Activated naive CD4-positive, alpha-beta T cell treated with anti-CD3 and anti-CD28 coated beads, Interleukin-2, amount 50 U/mL, for 24 hours (primary cell): ENCODE measurements around the gene LANCL1.
"Not testable (repeated sequence)": the region's sequence is repeated elsewhere in the genome, so short reads cannot be mapped to it uniquely, and the experiment has no call there.

Experiments
- H3K27ac Mint-ChIP-seq: one replicate; pipeline ENCODE4 v1.8.0; 2021; ENCODE audit warnings: mild to moderate bottlenecking, mixed read lengths
- H3K27me3 Mint-ChIP-seq: one replicate; pipeline ENCODE4 v1.8.0; 2021; ENCODE audit warnings: mixed read lengths
- H3K36me3 Mint-ChIP-seq: one replicate; pipeline ENCODE4 v1.8.0; 2021; ENCODE audit warnings: mixed read lengths
- H3K4me1 Mint-ChIP-seq: one replicate; pipeline ENCODE4 v1.8.0; 2021; ENCODE audit warnings: mixed read lengths
- H3K4me3 Mint-ChIP-seq: one replicate; pipeline ENCODE4 v1.8.0; 2021; ENCODE audit warnings: mild to moderate bottlenecking, mixed read lengths
- H3K9me3 Mint-ChIP-seq: one replicate; pipeline ENCODE4 v1.8.0; 2021; ENCODE audit warnings: mixed read lengths

The LANCL1 gene

DNA sequence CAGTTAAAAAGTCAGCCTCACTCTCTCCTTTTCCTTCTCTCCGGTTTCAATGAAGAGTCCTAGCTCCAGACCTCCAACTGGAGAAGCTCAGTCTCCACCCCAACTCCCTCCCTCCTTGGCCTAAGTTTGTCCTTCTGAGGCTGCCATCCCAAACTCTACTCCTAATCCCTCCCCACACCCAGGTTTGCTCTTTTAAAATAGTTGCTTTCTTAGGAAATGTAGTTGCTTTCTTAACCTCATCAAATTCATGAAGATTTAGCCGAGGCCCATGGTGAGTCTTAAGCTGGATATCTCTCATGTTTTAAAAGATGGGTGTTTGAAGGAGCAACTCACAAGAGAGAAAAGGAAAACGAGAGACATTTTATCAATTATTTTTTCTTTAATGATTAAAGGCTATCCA is 937 bp upstream of the LANCL1 start:
- no peaks in the 10 kb centered on the region for H3K9me3 Mint-ChIP-seq
- H3K4me1 Mint-ChIP-seq = peaks cover 67% of the 10 kb centered on the region

DNA sequence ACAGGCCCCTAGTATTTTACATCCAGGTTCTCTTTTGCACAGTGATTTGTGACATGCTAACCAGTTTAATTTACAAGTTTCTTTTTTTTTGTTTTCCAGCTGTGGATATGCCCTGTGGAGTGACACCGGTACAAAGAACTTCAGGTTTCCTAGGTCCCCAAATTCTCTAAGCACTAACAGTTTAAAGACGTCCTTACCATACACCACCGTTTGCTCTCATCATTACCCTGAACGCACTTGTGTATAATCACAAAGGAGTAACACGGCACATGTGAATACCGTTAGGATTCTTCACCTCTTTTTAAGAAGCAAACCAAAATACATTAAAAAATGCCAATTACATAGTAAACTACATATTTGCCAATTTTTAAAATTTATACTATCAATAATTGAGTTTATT is 853 bp downstream of the LANCL1 start:
- H3K4me3 Mint-ChIP-seq = peak overlapping the region; percentile 100
- H3K36me3 Mint-ChIP-seq = peaks cover 3% of the 10 kb centered on the region
- H3K27ac Mint-ChIP-seq = peak overlapping the region; percentile 85
- H3K9me3 Mint-ChIP-seq = no peaks in the 10 kb centered on the region
- no peaks in the 10 kb centered on the region for H3K27me3 Mint-ChIP-seq
- H3K4me1 Mint-ChIP-seq = peaks cover 72% of the 10 kb centered on the region

More for the DNA sequence above, 937 bp upstream of the LANCL1 start:
- Mint-ChIP-seq H3K27me3 (no peaks in the 10 kb centered on the region), H3K4me3 (peak overlapping the region; percentile 100), H3K36me3 (no peaks in the 10 kb centered on the region), H3K27ac (peak overlapping the region; percentile 87)

DNA sequence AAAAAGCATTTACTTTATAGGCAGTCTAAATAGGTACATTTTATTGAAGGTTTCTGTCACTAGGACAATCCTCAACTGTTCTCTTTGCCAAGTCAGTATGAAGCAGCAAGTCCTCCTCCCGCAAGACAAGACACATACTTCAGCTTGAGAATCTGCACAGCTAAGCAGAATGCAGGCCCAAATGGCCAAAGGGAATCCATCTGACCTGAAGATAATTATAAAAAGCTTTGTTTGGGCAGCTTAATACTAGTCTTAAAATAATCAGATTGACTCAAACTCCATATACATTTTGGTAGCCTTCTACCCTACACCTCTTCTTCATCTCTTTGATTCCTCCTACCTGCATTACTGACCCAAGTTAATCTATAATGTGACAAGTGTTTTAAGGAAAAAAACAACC is 1.8 kb downstream of the LANCL1 start:
- Mint-ChIP-seq H3K4me1 (peaks cover 67% of the 10 kb centered on the region), H3K9me3 (no peaks in the 10 kb centered on the region), H3K27ac (peak overlapping the region; percentile 26), H3K27me3 (no peaks in the 10 kb centered on the region), H3K4me3 (peak overlapping the region; percentile 37), H3K36me3 (peaks cover 6% of the 10 kb centered on the region)

DNA sequence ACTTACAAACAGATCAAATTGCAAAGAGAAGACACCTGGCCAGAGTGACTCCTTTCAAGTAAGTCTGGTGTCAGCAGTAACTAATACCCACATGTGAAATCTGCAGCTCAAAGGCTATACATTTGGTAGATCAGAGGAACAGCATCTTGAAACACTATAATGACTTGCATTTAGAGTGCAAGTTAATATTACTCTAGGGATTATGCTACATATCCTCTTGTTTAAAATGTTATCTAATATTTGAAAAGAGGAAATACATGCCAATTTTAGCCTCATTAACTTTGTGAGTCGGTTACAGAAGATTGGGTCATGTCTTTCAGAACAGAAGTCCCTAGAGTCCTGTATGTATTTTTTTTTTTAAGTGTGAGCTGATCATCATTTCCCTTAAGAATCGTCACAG is 15.2 kb downstream of the LANCL1 start:
- Mint-ChIP-seq H3K4me1 (peaks cover 17% of the 10 kb centered on the region), H3K9me3 (no peaks in the 10 kb centered on the region), H3K36me3 (peaks cover 24% of the 10 kb centered on the region), H3K27me3 (no peaks in the 10 kb centered on the region), H3K27ac (no peak overlapping the region), H3K4me3 (no peak overlapping the region)

DNA sequence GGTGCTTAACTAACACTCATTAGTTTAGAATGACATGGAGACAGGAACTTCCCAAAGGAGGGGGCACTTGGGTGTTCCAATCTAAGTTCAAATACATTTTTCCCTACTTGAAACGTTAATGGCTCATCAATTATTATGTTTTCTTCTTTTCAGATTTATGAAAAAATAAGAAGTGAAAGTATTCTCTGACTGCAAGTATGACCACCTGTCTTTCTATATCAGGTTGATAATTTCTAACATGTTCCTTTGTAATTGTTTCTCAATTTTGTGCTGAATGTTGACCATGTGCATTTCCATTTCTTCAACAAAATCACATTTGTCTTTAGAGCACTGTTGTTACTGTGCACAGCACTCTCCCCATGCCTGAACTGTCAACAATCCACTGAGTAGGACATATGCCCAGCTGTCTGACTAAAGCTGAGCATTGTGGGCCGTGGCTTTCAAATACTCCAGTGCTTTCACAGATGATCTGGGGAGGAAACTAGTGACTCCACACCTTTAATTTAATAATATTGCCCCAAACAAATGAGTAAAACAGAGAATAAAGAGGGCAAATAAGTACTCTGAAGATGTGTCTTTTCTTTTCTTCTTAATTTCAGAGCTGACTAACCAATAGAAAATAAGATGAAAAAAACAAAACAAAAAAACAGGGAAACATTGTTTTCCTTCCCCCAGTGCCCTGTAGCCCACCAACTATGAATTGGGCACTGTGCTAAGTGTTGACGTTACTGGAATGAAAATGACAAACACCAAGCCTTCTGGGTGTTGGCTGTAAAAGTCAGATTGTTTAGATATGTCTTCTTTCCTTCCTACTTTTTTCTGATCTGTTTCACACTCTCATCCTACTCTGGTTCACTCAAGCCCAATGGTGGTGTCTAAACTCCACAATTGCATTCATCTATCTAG is 16.0 kb downstream of the LANCL1 start:
- Mint-ChIP-seq H3K27ac (no peak overlapping the region), H3K36me3 (peaks cover 20% of the 10 kb centered on the region), H3K4me3 (no peak overlapping the region), H3K9me3 (no peaks in the 10 kb centered on the region), H3K4me1 (peaks cover 16% of the 10 kb centered on the region), H3K27me3 (no peaks in the 10 kb centered on the region)

DNA sequence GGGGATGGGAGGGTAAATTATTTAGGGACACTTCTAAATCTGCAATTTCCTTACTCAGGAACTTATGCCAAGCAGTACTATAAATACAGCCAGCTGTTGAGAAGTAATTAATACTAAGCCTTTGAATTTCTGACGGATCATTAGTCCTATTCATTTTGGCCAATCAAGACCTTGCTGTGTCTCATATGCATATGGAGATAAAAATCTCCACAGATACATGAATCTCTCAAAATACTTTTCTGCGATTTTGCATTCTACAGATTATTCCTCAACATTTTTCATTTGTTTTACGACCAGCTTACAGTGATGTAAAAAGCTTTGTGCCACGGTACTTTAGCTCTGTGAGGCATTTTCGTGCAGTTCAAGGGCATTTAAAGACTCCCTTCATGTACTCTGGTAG is 16.7 kb downstream of the LANCL1 start:
- Mint-ChIP-seq H3K27ac (no peak overlapping the region), H3K36me3 (peaks cover 17% of the 10 kb centered on the region), H3K27me3 (no peaks in the 10 kb centered on the region), H3K4me1 (peaks cover 9% of the 10 kb centered on the region), H3K4me3 (no peak overlapping the region), H3K9me3 (no peaks in the 10 kb centered on the region)

DNA sequence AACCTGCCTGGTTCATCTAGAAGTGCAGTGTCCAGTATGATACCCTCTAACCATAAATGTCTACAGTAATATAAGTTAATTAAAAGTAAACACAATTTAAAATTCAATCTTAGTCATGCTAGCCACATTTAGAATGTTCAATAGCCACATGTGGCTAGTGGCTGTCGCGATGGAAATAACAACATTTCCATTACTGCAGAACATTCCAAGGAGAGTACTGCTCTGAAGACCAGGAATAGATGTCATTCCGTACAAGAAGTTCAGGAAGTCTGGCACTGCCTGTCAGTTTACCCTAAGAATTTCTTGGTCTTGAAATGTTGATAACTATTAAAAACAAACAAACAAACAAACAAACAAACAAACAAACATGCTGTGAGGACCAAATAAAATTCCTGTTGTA is 17.2 kb downstream of the LANCL1 start:
- no peaks in the 10 kb centered on the region for H3K27me3 Mint-ChIP-seq
- peaks cover 9% of the 10 kb centered on the region for H3K4me1 Mint-ChIP-seq
- peaks cover 20% of the 10 kb centered on the region for H3K36me3 Mint-ChIP-seq
- H3K27ac Mint-ChIP-seq = no peak overlapping the region
- H3K4me3 Mint-ChIP-seq = no peak overlapping the region
- no peaks in the 10 kb centered on the region for H3K9me3 Mint-ChIP-seq

DNA sequence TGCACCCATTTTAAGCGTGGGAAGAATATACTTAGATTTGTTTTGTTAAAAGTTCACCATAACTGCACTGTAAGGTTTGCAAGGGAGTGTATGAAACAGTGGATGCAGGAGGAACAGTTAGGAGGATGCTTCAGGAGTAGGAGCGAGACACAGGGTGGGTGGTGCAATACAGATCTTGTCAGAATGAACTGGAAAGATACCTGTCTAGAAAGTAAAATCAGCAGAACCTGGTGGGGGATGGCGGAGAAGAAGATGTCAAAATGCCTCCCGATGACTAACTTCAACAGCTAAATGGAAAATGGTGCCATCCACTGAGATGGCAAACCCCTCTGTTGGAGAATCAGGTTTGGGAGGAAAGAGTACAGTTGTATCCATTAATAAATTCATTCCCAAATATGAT is 18.2 kb downstream of the LANCL1 start:
- H3K36me3 Mint-ChIP-seq = peaks cover 26% of the 10 kb centered on the region
- H3K4me1 Mint-ChIP-seq = peaks cover 7% of the 10 kb centered on the region
- H3K27ac Mint-ChIP-seq = no peak overlapping the region
- H3K4me3 Mint-ChIP-seq = no peak overlapping the region
- H3K9me3 Mint-ChIP-seq = no peaks in the 10 kb centered on the region
- H3K27me3 Mint-ChIP-seq = no peaks in the 10 kb centered on the region

DNA sequence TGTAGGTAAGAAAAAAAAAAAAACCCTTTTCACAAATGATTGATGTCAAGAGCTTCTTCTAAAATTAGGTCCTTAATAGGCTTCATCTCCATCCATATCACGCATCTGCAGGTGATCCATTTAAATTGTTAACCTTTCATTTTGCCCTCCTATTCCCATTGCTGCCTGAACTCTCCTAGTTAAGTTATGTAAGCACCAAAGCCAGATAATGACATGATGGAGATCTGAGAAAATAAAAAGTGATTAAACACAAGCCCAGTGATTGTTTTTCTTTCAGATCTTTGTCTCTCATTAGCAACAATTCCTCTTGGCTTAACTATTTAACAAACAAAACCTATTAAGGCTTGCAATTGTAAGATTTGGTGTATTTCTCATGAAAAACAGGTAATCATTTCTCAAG is 20.0 kb downstream of the LANCL1 start:
- H3K27ac Mint-ChIP-seq = no peak overlapping the region
- no peaks in the 10 kb centered on the region for H3K9me3 Mint-ChIP-seq
- no peak overlapping the region for H3K4me3 Mint-ChIP-seq
- H3K36me3 Mint-ChIP-seq = peaks cover 35% of the 10 kb centered on the region
- no peaks in the 10 kb centered on the region for H3K27me3 Mint-ChIP-seq
- H3K4me1 Mint-ChIP-seq = peaks cover 7% of the 10 kb centered on the region

DNA sequence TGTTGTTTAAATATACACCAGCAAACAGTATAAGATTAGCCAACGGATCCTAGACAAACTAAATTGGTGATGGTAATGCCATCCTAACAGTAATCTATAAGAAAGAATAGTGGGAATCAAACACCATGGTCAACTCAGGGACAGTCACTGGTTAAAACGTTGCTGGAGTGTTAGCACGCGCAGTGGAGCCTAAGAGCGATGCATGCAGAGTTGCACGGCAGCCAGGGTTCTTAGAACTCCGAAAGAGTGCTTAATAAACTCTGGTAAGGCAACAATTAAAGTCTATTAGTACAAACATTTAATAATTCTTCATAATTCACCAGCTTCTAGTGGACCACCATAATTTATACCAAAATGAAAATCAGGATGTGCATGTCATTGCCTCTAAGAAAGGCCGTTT is 22.2 kb downstream of the LANCL1 start:
- Mint-ChIP-seq H3K4me3 (no peak overlapping the region), H3K36me3 (peaks cover 52% of the 10 kb centered on the region), H3K9me3 (peaks cover 11% of the 10 kb centered on the region), H3K27me3 (no peaks in the 10 kb centered on the region), H3K27ac (no peak overlapping the region), H3K4me1 (peaks cover 21% of the 10 kb centered on the region)

DNA sequence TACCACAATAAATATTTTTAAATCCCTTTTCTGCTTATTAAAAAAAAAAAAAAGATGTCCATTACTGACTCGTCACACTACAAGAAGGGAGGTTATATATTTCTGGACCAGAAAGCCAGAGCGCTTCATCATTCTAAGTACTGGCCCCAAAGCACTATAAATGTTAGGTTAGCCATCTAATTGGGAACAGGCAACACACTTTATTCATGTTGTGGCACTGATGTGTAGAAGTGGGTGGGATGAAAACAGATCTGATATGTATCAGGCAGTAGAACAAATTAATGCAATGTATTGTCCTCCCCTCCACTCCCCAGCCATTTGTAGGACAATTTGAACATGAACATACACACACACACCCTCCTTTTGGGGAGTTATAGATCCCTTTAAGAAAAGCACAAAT is 24.4 kb downstream of the LANCL1 start:
- H3K4me1 Mint-ChIP-seq = peaks cover 31% of the 10 kb centered on the region
- H3K27me3 Mint-ChIP-seq = no peaks in the 10 kb centered on the region
- no peak overlapping the region for H3K27ac Mint-ChIP-seq
- H3K36me3 Mint-ChIP-seq = peaks cover 65% of the 10 kb centered on the region
- no peak overlapping the region for H3K4me3 Mint-ChIP-seq
- peaks cover 17% of the 10 kb centered on the region for H3K9me3 Mint-ChIP-seq

DNA sequence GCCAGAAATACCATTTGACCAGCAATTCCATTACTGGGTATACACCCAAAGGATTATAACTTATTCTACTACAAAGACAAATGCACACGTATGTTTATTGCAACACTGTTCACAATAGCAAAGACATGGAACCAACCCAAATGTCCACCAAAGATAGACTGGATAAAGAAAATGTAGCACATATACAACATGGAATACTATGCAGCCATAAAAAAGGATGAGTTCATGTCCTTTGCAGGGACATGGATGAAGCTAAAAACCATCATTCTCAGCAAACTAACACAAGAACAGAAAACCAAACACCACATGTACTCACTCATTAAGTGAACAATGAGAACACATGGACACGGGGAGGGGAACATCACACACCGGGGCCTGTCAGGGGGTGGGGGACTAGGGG is 25.6 kb downstream of the LANCL1 start:
- peaks cover 70% of the 10 kb centered on the region for H3K36me3 Mint-ChIP-seq

DNA sequence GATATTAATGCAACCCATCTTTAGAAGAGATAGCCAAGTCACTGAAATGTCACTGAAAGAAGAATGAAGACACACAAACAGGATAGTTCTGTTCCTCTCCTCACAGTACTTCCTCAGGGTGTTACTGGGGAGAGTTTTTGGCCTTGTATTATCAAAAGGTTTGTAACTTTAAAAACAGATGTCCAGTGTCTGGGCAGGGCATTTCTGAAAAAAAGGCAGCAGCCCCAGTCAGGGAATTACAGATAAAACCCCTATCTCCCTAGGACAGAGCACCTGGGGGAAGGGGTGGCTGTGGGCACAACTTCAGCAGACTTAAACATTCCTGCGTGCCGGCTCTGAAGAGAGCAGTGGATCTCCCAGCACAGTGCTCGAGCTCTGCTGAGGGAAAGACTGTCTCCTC is 30.8 kb downstream of the LANCL1 start:
- Mint-ChIP-seq H3K4me1 (peaks cover 34% of the 10 kb centered on the region), H3K27me3 (no peaks in the 10 kb centered on the region), H3K4me3 (no peak overlapping the region), H3K36me3 (peaks cover 41% of the 10 kb centered on the region), H3K27ac (no peak overlapping the region), H3K9me3 (peaks cover 17% of the 10 kb centered on the region)

More for the DNA sequence above, 25.6 kb downstream of the LANCL1 start:
- Mint-ChIP-seq H3K4me1 (peaks cover 35% of the 10 kb centered on the region), H3K9me3 (peaks cover 17% of the 10 kb centered on the region)
- not testable (repeated sequence) for H3K27me3 Mint-ChIP-seq, H3K27ac Mint-ChIP-seq, H3K4me3 Mint-ChIP-seq

DNA sequence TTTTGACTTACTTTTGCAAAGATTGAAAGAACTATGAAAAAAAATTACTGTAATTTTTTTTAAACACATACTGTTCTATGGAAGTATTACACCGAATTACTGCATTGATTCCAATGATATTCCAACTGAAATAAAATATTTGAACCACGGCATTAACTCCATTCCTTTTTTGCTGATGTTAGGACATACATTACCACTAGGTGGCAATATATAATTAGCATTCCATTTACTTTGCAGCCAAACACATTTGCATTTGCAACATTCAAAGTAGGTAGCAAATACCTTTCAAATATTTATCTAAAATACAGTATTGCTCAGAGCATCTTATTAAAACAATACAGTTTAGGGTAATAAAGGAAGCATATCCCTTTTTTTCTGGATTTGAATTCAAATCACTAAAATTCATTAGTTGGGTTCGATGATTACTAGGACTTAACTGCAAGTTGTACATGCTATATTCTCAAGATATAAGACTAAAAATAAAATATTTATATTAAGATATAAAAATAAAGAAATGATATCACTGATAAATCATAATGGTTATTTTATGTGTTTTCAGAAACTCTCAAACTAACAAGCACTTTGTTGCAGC is 31.3 kb downstream of the LANCL1 start:
- Mint-ChIP-seq H3K4me3 (no peak overlapping the region), H3K4me1 (peaks cover 29% of the 10 kb centered on the region), H3K9me3 (peaks cover 15% of the 10 kb centered on the region), H3K27ac (no peak overlapping the region), H3K36me3 (peaks cover 36% of the 10 kb centered on the region), H3K27me3 (no peaks in the 10 kb centered on the region)

DNA sequence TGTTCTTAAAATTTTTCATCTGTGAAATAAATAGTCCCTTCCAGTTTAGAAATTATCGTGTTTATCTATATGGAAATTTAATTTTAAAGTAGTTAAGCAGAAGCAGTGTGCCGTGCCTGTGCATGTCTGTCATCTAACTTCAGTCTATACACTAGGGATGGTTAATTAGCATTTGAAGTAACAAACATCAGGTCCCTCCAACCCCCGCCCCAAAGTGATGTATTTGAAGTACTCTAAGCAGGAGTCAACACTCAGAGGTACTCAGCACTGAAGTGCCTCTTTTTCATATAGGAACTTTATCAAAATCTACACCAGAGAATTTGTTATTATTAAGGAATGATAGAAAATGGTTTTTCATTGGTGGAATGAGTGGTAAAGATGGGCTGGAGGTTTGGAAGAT is 33.0 kb downstream of the LANCL1 start:
- no peaks in the 10 kb centered on the region for H3K27me3 Mint-ChIP-seq
- H3K27ac Mint-ChIP-seq = no peak overlapping the region
- no peak overlapping the region for H3K4me3 Mint-ChIP-seq
- peaks cover 5% of the 10 kb centered on the region for H3K9me3 Mint-ChIP-seq
- H3K4me1 Mint-ChIP-seq = peaks cover 16% of the 10 kb centered on the region
- peaks cover 27% of the 10 kb centered on the region for H3K36me3 Mint-ChIP-seq

DNA sequence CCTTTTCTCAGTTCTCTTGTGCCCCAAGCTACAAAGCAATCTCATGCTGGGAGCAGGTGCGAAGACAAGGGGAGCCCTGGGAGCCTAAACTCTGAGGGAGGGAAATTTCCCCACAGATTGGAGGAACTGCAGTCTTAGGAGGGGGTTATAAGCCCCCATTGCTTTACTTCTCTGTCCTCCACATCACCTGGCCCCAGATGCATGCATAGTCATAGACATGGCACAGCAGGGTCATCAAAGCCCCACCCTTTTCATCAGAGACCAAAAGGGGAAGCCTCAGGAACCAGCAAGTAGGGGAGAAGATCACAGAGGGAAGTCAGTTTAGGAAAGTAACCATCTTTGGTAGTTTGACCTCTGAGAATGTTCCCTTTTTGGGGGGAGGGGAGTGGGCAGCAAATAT is 33.7 kb downstream of the LANCL1 start:
- Mint-ChIP-seq H3K9me3 (no peaks in the 10 kb centered on the region), H3K27me3 (no peaks in the 10 kb centered on the region), H3K4me1 (peaks cover 11% of the 10 kb centered on the region), H3K27ac (no peak overlapping the region), H3K36me3 (peaks cover 21% of the 10 kb centered on the region), H3K4me3 (no peak overlapping the region)
